Medulla oblongata (tissue), 1 donor: Measurements from ENCODE around the gene SCYGR2.
A peak's percentile ranks its signal among the peaks of the same experiment; 100 is the strongest.
"Not testable (repeated sequence)": the region's sequence is repeated elsewhere in the genome, so short reads cannot be mapped to it uniquely, and the experiment has no call there.

Experiments
- DNase-seq: peaks from one replicate; pipeline ENCODE4 v3.0.0-alpha.2; 2015; ENCODE audit errors: extremely low spot score

Gene SCYGR2

GRCh38 chr2:227598835-227599503 lies at the start of gene SCYGR2:
TSS of gene SCYGR2 (plus strand) at chr2:227598893. CDS start at chr2:227598893, 0 bp downstream.
- DNase-seq, result not testable (repeated sequence)

DNA sequence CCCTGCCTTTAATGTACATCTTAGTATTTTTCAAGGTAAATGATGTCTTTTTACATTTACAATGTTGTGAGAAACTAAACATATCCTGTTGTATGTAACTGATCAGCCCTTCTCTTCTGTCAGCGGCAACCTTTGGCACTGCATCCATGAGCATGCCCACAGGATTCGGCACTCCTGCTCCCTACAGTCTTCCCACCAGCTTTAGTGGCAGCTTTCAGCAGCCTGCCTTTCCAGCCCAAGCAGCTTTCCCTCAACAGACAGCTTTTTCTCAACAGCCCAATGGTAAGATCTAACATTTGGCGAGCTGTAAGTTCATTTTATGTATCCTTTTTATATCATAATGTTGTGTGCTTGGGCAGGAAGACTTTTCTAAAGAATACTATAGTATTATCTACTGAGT lies 46.9 kb upstream of the SCYGR2 start:
- no peak for DNase-seq

GRCh38 chr2:227562581-227562980 lies 36.1 kb upstream of the SCYGR2 start:
- DNase-seq, result no peak

GRCh38 chr2:227565080-227565479 lies 33.6 kb upstream of the SCYGR2 start:
- no peak for DNase-seq

GRCh38 chr2:227566012-227566411 lies 32.7 kb upstream of the SCYGR2 start:
- DNase-seq, result no peak

GRCh38 chr2:227568852-227569169 lies 29.9 kb upstream of the SCYGR2 start:
- no peak for DNase-seq

DNA sequence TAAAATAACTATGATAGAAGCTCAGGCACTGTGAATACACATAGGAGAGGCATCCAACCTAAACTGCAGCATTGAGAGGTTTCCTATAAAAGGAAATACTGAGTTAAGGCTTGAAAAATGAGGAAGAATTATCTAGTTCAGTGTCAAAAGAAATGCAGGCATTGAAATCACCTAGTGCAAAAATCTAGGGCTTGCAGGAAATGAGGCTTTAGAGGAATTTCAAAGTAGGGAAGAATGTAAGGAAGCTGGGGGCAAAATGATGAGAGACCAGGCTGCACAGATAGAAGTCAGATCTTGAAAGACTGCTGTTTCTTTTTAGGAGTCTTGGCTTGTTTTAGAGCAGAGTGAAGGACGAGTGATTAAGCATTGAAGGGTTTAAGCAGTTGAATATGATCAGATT lies 28.1 kb upstream of the SCYGR2 start:
- no peak for DNase-seq

DNA sequence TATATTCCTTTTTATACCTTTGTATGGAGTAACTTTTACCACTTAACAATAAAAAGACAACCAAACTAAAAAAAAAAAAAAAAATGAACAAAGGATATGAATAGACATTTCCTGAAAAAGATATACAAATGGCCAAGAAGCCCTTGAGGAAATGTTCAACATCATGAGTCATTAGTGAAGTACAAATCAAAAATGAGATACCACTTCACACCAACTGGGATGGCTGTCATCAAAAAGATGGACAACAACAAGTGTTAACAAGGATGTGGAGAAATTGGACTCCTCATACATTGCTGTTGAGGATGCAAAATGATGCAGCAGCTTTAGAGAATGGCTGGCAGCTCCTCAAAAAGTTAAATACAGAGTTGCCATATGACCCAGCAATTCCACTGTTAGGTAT lies 22.6 kb upstream of the SCYGR2 start:
- DNase-seq, result no peak

GRCh38 chr2:227576812-227577211 lies 21.9 kb upstream of the SCYGR2 start:
- no peak for DNase-seq

GRCh38 chr2:227577555-227577954 lies 21.1 kb upstream of the SCYGR2 start:
- DNase-seq, result no peak

DNA sequence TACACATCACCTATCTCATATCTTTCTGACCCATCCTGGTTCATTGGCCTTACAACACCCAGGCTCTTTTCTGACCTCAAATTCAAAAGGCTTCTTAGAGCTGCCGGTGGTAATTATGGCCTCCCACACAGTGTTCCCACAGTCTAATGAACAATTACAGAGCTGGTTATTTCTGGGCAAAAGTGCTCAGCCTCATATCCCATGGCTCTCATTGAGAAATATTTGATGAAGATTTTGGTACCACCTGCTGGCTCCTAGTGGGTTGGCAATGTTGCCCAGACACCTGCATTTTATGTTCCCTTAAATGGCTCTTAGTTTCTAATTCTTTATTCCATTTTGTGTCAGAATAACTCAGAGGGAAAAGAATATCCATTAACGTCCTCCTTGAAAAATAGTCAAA lies 20.1 kb upstream of the SCYGR2 start:
- no peak for DNase-seq

DNA sequence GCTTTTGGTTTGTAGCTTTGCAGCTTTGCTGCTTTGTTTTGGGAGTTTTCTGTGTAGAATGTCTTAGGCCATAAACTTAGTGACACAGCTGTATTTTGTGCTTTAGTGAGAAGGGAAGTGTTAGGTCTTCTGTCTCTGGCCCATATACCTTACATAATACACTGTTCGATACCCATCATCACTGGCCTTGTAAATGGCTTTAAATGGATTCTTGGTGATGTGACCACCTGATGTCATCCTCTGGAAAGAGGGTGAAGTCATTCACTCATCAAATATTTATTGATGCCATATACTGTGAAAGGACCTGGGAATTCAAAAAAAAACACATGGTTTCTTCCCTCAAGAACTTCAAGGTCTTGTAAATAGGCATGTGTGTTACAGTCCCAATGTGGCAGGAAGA lies 18.9 kb upstream of the SCYGR2 start:
- no peak for DNase-seq

DNA sequence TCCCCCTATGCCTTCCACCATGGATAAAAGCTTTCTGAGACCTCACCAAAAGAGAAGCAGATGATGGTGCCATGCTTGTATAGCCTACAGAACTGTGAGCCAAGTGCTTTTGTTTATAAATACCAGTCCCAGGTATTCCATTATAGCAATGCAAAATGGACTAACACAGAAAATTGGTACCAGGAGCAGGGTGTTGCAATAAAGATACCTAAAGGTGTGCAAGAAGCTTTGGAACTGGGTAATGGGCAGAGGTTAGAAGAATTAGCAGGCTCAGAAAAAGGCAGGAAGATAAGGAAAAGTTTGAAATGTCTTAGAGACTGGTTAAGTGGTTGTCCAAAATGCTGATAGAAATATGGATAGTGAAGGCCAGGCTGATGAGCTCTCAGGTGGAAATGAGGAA lies 16.3 kb upstream of the SCYGR2 start:
- DNase-seq, result no peak

DNA sequence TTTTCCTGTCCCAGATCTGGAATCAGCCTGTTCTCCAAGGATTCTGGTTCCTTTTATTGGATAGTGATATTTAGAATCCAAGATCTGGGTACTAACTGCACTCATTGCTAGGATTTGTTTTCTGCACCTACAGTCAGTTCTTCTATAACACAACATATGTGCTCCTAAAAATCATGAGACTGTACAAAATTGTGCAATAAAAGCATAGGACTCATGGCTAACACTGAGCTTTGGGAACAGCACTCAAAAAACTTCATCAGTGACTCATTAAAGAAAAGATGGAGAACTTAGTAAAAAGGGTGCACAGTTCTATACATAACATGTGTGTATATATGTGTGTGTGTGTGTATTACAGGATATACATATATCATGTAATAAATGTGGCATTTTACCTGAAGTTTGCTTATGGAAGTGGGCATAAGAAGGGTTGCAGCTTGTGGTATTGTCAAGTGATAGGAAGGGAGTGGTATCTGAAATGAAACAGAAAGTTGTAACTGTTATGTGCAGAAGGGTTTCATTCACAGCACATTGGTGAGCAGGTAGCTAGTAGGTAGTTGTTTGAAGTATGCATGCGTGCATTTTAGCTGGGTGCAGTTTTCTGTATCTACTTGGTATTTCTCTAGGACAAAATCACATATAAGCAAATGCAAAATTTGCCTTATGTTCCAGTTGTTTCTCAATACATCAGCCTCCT lies 5.9 kb upstream of the SCYGR2 start:
- no peak for DNase-seq

GRCh38 chr2:227595797-227596196 lies 2.9 kb upstream of the SCYGR2 start:
- no peak for DNase-seq

DNA sequence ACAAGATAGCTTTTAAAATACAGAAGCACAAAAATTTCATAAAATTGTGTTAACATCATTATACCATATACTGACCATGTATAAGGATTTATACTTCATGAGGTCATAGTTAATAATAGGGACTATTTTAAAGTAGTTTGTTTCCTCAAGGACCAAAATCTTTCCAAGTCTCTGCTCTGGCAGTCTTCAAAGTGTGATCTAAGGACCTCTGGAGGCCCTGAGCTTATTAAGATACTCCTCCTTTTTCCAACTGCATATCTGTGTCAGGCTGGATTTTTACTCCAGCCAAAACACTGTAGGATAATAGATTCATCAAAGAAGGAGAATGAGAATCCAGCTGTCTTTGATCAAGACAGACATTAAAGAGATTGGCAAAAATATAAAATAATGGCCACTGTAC lies 1.7 kb upstream of the SCYGR2 start:
- DNase-seq, result no peak

DNA sequence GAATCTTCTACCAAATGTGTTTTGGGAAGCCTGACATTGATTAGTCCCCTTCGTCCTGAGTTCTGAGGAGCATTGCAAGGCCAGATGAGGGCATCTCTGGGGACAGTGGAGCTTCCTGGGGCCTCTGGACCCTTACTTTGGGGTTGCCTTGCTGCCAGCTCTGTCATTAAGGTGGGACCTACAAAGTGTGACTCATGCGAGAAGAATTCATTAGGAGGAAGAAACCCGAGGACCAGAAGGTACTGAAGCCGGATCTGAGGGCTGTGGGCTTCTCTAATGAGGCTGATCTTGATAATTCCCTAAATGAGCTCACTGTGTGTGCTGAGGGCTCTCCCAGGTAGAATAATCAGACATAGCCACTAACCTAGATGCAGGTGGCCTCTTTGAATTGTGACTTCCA lies 695 bp upstream of the SCYGR2 start:
- no peak for DNase-seq

- DNase-seq, result no peak
Observed at GRCh38 chr2:227602358-227602757, 3.7 kb downstream of the SCYGR2 start.

GRCh38 chr2:227606476-227606875 lies 7.8 kb downstream of the SCYGR2 start:
- DNase-seq, result no peak

GRCh38 chr2:227607941-227608340 lies 9.2 kb downstream of the SCYGR2 start:
- DNase-seq, result no peak

DNA sequence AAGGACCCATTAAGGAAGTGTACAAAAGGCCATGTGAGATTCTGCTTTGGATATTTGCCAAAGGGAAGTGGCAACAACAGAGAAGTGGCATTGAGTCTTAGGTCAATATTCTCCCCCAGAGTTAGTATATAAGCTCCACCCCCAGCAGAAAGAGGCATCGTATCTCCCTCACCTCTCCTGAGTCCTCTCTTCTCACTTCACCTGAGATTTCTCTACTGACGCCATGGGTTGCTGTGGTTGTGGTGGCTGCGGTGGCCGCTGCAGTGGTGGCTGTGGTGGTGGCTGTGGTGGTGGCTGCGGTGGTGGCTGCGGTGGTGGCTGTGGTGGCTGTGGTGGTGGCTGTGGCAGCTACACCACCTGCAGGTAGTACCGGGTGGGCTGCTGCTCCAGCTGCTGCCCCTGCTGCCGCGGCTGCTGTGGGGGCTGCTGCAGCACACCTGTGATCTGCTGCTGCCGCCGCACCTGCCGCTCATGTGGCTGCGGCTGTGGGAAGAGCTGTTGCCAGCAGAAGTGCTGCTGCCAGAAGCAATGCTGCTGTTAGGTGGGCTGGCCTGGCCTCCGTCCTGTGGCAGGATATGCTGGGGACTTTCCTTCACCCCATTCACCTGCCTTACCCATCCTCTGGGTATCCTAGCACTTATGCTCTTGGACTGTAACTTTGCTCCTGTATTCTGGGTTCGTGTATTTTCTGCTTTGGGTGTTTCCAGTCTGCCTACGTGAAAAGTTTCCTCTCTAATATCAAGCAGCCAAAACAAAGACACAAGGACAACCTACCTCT lies 10.1 kb downstream of the SCYGR2 start:
- peak; percentile 80 for DNase-seq

- DNase-seq, result no peak
Observed at GRCh38 chr2:227610123-227610522, 11.4 kb downstream of the SCYGR2 start.
